GM12891 (cell line): ENCODE data around the gene CD163.

Experiments used
- POLR2A ChIP-seq: IDR thresholded peaks from 2 replicates; pipeline ENCODE4 v1.6.1; 2011; ENCODE audit warnings: low read depth, low read length, control low read depth
- POLR2AphosphoS5 ChIP-seq: IDR thresholded peaks from 2 replicates; pipeline ENCODE4 v1.6.1; 2011; ENCODE audit warnings: low read depth, low read length, control low read depth
- TAF1 ChIP-seq: IDR thresholded peaks from 2 replicates; pipeline ENCODE4 v1.6.1; 2011; ENCODE audit warnings: low read depth, low read length, control low read depth

DNA sequence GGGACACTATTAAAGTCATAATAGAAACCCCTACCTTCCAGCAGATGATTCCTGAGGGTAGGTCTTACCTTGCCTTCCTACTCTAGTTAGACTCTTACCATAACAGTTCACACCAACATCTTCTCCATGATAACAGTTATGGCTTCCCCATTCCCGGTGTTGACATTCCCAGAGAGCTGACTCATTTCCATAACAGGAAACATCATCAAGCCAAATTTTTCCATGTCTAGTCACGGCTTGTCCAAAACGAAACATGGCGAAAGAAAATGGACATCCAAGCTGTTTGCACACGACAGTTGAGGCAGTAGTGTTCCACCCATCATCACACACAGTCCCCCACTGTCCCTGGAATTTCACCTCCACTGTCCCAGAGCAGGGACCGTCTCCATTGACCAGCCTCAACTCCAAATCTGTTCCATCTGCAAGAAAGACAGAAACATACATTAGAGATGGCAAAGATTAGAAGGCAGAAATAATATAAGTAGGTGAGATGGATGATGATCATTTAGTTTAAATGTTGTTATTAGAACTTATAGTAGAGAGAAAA lies 70.2 kb downstream of the CD163 start:
- TF ChIP-seq POLR2AphosphoS5 (no peak), POLR2A (no peak), TAF1 (no peak)
